Astrocyte (in vitro differentiated cells and primary cell): ENCODE data around the gene GALNT6.

Experiments
- CTCF ChIP-seq: IDR thresholded peaks from 2 replicates; pipeline ENCODE4 v1.5.1; 2011; ENCODE audit warnings: low read depth, mild to moderate bottlenecking, inconsistent platforms, low read length, moderate library complexity; ENCODE audit not compliant: insufficient read depth
- EZH2 ChIP-seq: IDR thresholded peaks from 2 replicates; pipeline ENCODE4 v1.6.1; 2012; ENCODE audit warnings: mild to moderate bottlenecking, low read length, inconsistent platforms; ENCODE audit not compliant: insufficient read depth

- TF ChIP-seq CTCF (no peak), EZH2 (no peak)
These were observed 25.9 kb downstream of the GALNT6 start for GRCh38 chr12:51365276-51365675.
